H9 (cell line): ENCODE data around the gene KIF26B. TPM values are rescaled to one million over a fixed set of nuclear protein-coding genes. Genes with fewer than 3 reads are reported as not detected.

Experiments
- DNase-seq: peaks from one replicate; pipeline ENCODE4 v3.0.0-alpha.2; 2017
- H2AFZ ChIP-seq: one replicate; pipeline ENCODE4 v1.6.1; 2013; ENCODE audit warnings: mild to moderate bottlenecking, low read length, control low read depth, moderate library complexity
- H2AK5ac ChIP-seq: 2 replicates; pipeline ENCODE4 v1.6.1; 2013; ENCODE audit warnings: low read length, control low read depth, mixed read lengths; ENCODE audit not compliant: insufficient read length
- H2BK120ac ChIP-seq: one replicate; pipeline ENCODE4 v1.6.1; 2013; ENCODE audit warnings: low read depth, mild to moderate bottlenecking, low read length, control low read depth, inconsistent platforms; ENCODE audit not compliant: poor library complexity, severe bottlenecking
- H2BK12ac ChIP-seq: 2 replicates; pipeline ENCODE4 v1.6.1; 2013; ENCODE audit warnings: low read length, control low read depth, mixed read lengths, low read depth; ENCODE audit not compliant: insufficient read length
- H2BK15ac ChIP-seq: 2 replicates; pipeline ENCODE4 v1.6.1; 2013; ENCODE audit warnings: low read depth, low read length, control low read depth
- H2BK20ac ChIP-seq: one replicate; pipeline ENCODE4 v1.6.1; 2013; ENCODE audit warnings: low read depth, mild to moderate bottlenecking, low read length, control low read depth, inconsistent platforms; ENCODE audit not compliant: poor library complexity, severe bottlenecking
- H2BK5ac ChIP-seq: 2 replicates; pipeline ENCODE4 v1.6.1; 2013; ENCODE audit warnings: low read length, control low read depth, mixed read lengths; ENCODE audit not compliant: insufficient read length
- H3K14ac ChIP-seq: 2 replicates; pipeline ENCODE4 v1.6.1; 2013; ENCODE audit warnings: low read length, control low read depth; ENCODE audit not compliant: insufficient read depth
- H3K18ac ChIP-seq: 2 replicates; pipeline ENCODE4 v1.6.1; 2013; ENCODE audit warnings: low read depth, mild to moderate bottlenecking, mixed read lengths, low read length, control low read depth; ENCODE audit not compliant: insufficient read length
- H3K23ac ChIP-seq: 2 replicates; pipeline ENCODE4 v1.6.1; 2013; ENCODE audit warnings: low read length, control low read depth, mixed read lengths, low read depth; ENCODE audit not compliant: insufficient read length
- H3K23me2 ChIP-seq: 2 replicates; pipeline ENCODE4 v1.6.1; 2013; ENCODE audit warnings: low read depth, mild to moderate bottlenecking, mixed read lengths, low read length, control low read depth; ENCODE audit not compliant: insufficient read length, poor library complexity, severe bottlenecking
- H3K27ac ChIP-seq: 2 replicates; pipeline ENCODE4 v1.5.1; 2013; ENCODE audit warnings: low read length, control low read depth, mixed read lengths, low read depth; ENCODE audit not compliant: insufficient read length
- H3K27me3 ChIP-seq: 2 replicates; pipeline ENCODE4 v1.6.1; 2013; ENCODE audit warnings: low read length, control low read depth, inconsistent platforms; ENCODE audit not compliant: insufficient read depth
- H3K4ac ChIP-seq: 2 replicates; pipeline ENCODE4 v1.6.1; 2013; ENCODE audit warnings: low read depth, mild to moderate bottlenecking, control low read depth, inconsistent platforms, low read length, moderate library complexity
- H3K4me1 ChIP-seq: 2 replicates; pipeline ENCODE4 v1.6.1; 2013; ENCODE audit warnings: low read length, control low read depth, inconsistent platforms; ENCODE audit not compliant: insufficient read depth
- H3K4me2 ChIP-seq: 2 replicates; pipeline ENCODE4 v1.6.1; 2013; ENCODE audit warnings: low read length, control low read depth, mixed read lengths; ENCODE audit not compliant: insufficient read length, insufficient read depth
- H3K56ac ChIP-seq: 2 replicates; pipeline ENCODE4 v1.6.1; 2013; ENCODE audit warnings: low read depth, mild to moderate bottlenecking, mixed read lengths, low read length, control low read depth; ENCODE audit not compliant: insufficient read length
- H3K79me1 ChIP-seq: 2 replicates; pipeline ENCODE4 v1.6.1; 2013; ENCODE audit warnings: low read depth, mild to moderate bottlenecking, moderate library complexity, low read length, control low read depth, inconsistent platforms; ENCODE audit not compliant: insufficient read depth, poor library complexity, severe bottlenecking
- H3K79me2 ChIP-seq: 2 replicates; pipeline ENCODE4 v1.6.1; 2013; ENCODE audit warnings: low read length, control low read depth, inconsistent platforms; ENCODE audit not compliant: insufficient read depth
- H3K9ac ChIP-seq: 2 replicates; pipeline ENCODE4 v1.6.1; 2013; ENCODE audit warnings: low read length, control low read depth, mixed read lengths; ENCODE audit not compliant: insufficient read length; ENCODE audit errors: extremely low read depth
- H3K9me3 ChIP-seq: one replicate; pipeline ENCODE4 v1.6.1; 2013; ENCODE audit warnings: low read depth, low read length, inconsistent platforms; ENCODE audit not compliant: control insufficient read depth
- H3T11ph ChIP-seq: one replicate; pipeline ENCODE4 v1.6.1; 2013; ENCODE audit warnings: mild to moderate bottlenecking, low read length, control low read depth, inconsistent platforms
- H4K20me1 ChIP-seq: one replicate; pipeline ENCODE4 v1.6.1; 2013; ENCODE audit not compliant: control insufficient read depth, insufficient read length, insufficient read depth
- H4K5ac ChIP-seq: 2 replicates; pipeline ENCODE4 v1.6.1; 2013; ENCODE audit warnings: low read depth, mild to moderate bottlenecking, mixed read lengths, low read length, control low read depth; ENCODE audit not compliant: insufficient read length
- H4K8ac ChIP-seq: replicated peaks from 2 replicates; pipeline ENCODE4 v1.6.1; 2013; ENCODE audit warnings: low read length, control low read depth, mixed read lengths, low read depth; ENCODE audit not compliant: insufficient read length
- H4K91ac ChIP-seq: 2 replicates; pipeline ENCODE4 v1.6.1; 2013; ENCODE audit warnings: low read depth, mild to moderate bottlenecking, moderate library complexity, mixed read lengths, low read length, control low read depth; ENCODE audit not compliant: insufficient read length
- H3K27ac Mint-ChIP-seq, 3 experiments: 2 replicates in 2 of 3; 3 replicates in 1 of 3; pipeline ENCODE4 v1.8.0; 2020 to 2021; ENCODE audit warnings: mixed read lengths in 3 of 3, mild to moderate bottlenecking in 1 of 3, moderate library complexity in 1 of 3
- H3K27me3 Mint-ChIP-seq: 2 replicates; pipeline ENCODE4 v1.8.0; 2021; ENCODE audit warnings: low read depth, mild to moderate bottlenecking, moderate library complexity, mixed read lengths
- H3K36me3 Mint-ChIP-seq, 3 experiments: 2 replicates in 2 of 3; 3 replicates in 1 of 3; pipeline ENCODE4 v1.8.0; 2020 to 2021; ENCODE audit warnings: low read depth in 3 of 3, mixed read lengths in 3 of 3; ENCODE audit not compliant: insufficient read depth in 1 of 3
- H3K4me1 Mint-ChIP-seq, 2 experiments: 2 replicates each; pipeline ENCODE4 v1.8.0; 2020; ENCODE audit warnings: mixed read lengths in 2 of 2
- H3K4me3 Mint-ChIP-seq, 2 experiments: 2 replicates in 1 of 2; 3 replicates in 1 of 2; pipeline ENCODE4 v1.8.0; 2020 to 2021; ENCODE audit warnings: mild to moderate bottlenecking in 2 of 2, mixed read lengths in 2 of 2, moderate library complexity in 1 of 2
- H3K9me3 Mint-ChIP-seq, 2 experiments: 2 replicates in 1 of 2; 3 replicates in 1 of 2; pipeline ENCODE4 v1.8.0; 2020; ENCODE audit warnings: mild to moderate bottlenecking in 2 of 2, mixed read lengths in 2 of 2, moderate library complexity in 1 of 2
- WGBS: extraction: QIAGEN DNeasy Blood & Tissue Kit; methylation state at CpG from one replicate; pipeline ENCODE4 v1.1.7; 2013; ENCODE audit warnings: missing lambda C conversion rate, low lambda C conversion rate, mixed read lengths; ENCODE audit not compliant: insufficient read length; ENCODE audit errors: extremely low coverage; 5-methylcytosine and 5-hydroxymethylcytosine counted together
- total RNA-seq: library from RNA; stranded (reverse); gene quantifications from 2 replicates; pipeline ENCODE4 v1.2.1, GENCODE V29; 2021
- TF ChIP-seq, protein P1 (sequence below): fragments of 200-600 bp; sonication (generic); conservative IDR thresholded peaks from 3 replicates; pipeline ENCODE4 v1.8.0; 2021; ENCODE audit warnings: antibody characterized with exemption, mild to moderate bottlenecking

The KIF26B gene
- total RNA-seq, 1 experiment from 2014 or later, result 0.13 TPM

DNA sequence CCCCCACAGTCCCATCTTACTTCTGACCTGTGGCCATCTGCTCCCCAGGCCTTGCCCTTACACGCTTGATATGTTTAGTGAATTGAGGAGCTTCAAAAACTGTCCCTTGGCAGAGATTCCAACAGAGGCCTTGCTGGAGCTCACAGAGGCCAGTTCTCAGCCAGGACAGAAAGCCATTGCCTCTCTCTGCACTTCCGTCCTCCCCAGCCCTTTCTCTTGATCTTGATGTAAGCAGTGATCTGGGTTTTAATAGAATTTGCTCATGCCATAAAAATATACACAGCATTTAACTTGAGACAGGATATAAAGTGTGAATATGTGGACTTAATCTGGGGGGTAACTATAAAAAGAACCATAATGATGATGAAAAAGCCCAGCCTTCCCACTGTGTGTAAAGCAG is 453.5 kb downstream of the KIF26B start:
- Histone ChIP-seq H3K4me1 (no peaks in the 10 kb centered on the region), H3K27me3 (no peaks in the 10 kb centered on the region), H2BK5ac (no peak overlapping the region), H3K9me3 (no peaks in the 10 kb centered on the region), H4K5ac (no peak overlapping the region), H3K79me2 (no peaks in the 10 kb centered on the region), H3K27ac (no peak overlapping the region), H4K8ac (no peak overlapping the region), H4K20me1 (no peaks in the 10 kb centered on the region), H3K14ac (no peak overlapping the region), H3K79me1 (no peaks in the 10 kb centered on the region), H3K9ac (no peak overlapping the region), H3K23me2 (no peaks in the 10 kb centered on the region), H2AK5ac (no peak overlapping the region), H2BK120ac (no peak overlapping the region), H3K23ac (no peak overlapping the region), H3K56ac (no peak overlapping the region), H2BK20ac (no peak overlapping the region), H4K91ac (no peak overlapping the region), H3T11ph (no peak overlapping the region), H3K4me2 (no peak overlapping the region), H3K4ac (no peak overlapping the region), H2BK15ac (no peak overlapping the region), H2BK12ac (no peak overlapping the region), H2AFZ (no peak overlapping the region), H3K18ac (no peak overlapping the region)
- Mint-ChIP-seq H3K4me3 (no peak overlapping the region), H3K27ac (no peak overlapping the region; a peak in 1 of 7 replicates), H3K36me3 (no peaks in the 10 kb centered on the region), H3K4me1 (peaks cover 0 to 6% of the 10 kb centered on the region in 2 experiments; a peak in 2 of 4 replicates), H3K9me3 (no peaks in the 10 kb centered on the region), H3K27me3 (peaks cover 2% of the 10 kb centered on the region; the same call in 1 of the 2 replicates)
- WGBS, result no CpG with 5 or more reads among the region's 2 CpGs
- DNase-seq, result peak; percentile 9
- TF ChIP-seq, protein P1, sequence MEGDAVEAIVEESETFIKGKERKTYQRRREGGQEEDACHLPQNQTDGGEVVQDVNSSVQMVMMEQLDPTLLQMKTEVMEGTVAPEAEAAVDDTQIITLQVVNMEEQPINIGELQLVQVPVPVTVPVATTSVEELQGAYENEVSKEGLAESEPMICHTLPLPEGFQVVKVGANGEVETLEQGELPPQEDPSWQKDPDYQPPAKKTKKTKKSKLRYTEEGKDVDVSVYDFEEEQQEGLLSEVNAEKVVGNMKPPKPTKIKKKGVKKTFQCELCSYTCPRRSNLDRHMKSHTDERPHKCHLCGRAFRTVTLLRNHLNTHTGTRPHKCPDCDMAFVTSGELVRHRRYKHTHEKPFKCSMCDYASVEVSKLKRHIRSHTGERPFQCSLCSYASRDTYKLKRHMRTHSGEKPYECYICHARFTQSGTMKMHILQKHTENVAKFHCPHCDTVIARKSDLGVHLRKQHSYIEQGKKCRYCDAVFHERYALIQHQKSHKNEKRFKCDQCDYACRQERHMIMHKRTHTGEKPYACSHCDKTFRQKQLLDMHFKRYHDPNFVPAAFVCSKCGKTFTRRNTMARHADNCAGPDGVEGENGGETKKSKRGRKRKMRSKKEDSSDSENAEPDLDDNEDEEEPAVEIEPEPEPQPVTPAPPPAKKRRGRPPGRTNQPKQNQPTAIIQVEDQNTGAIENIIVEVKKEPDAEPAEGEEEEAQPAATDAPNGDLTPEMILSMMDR, result no peak
